SU-DHL-6 (cell line): Measurements from ENCODE around the gene EIF3C.
"Not testable (repeated sequence)": the region's sequence is repeated elsewhere in the genome, so short reads cannot be mapped to it uniquely, and the experiment has no call there.

Experiments used
- H2AFZ ChIP-seq: fragments of 200-600 bp; sonication (generic); 2 replicates; pipeline ENCODE4 v1.6.1; 2014; ENCODE audit warnings: low read depth, mild to moderate bottlenecking, moderate library complexity, mixed read lengths, antibody characterized with exemption, low read length; ENCODE audit not compliant: severe bottlenecking
- H3F3A ChIP-seq: fragments of 200-600 bp; shearing (Covaris generic); 2 replicates; pipeline ENCODE4 v1.6.0; 2016; ENCODE audit warnings: antibody characterized with exemption, mild to moderate bottlenecking; ENCODE audit not compliant: insufficient read depth
- H3K27ac ChIP-seq: fragments of 200-600 bp; sonication (generic); 2 replicates; pipeline ENCODE4 v1.5.1; 2016; ENCODE audit warnings: low read depth, mild to moderate bottlenecking, low read length, moderate library complexity, mixed read lengths
- H3K27me3 ChIP-seq: fragments of 200-600 bp; sonication (generic), shearing (Covaris generic); 2 replicates; pipeline ENCODE4 v1.6.0; 2014; ENCODE audit warnings: mild to moderate bottlenecking, low read length
- H3K36me3 ChIP-seq: fragments of 200-600 bp; sonication (generic); 2 replicates; pipeline ENCODE4 v1.6.1; 2014; ENCODE audit warnings: mild to moderate bottlenecking, low read length, mixed read lengths
- H3K4me2 ChIP-seq: fragments of 300-600, 200-600 bp; shearing (Covaris generic), sonication (generic); 2 replicates; pipeline ENCODE4 v1.6.0; 2014; ENCODE audit warnings: low read length, low read depth, mild to moderate bottlenecking; ENCODE audit not compliant: poor library complexity, severe bottlenecking
- H3K4me3 ChIP-seq: fragments of 200-600 bp; sonication (generic); 2 replicates; pipeline ENCODE4 v1.5.1; 2014; ENCODE audit warnings: antibody characterized with exemption, low read length, mild to moderate bottlenecking, mixed read lengths; ENCODE audit not compliant: insufficient read depth, poor library complexity, severe bottlenecking
- H3K79me2 ChIP-seq: fragments of 200-600 bp; sonication (generic); 2 replicates; pipeline ENCODE4 v1.6.1; 2014; ENCODE audit warnings: mild to moderate bottlenecking, low read length, moderate library complexity; ENCODE audit not compliant: insufficient read depth
- H3K9ac ChIP-seq: fragments of 200-600 bp; sonication (generic); 2 replicates; pipeline ENCODE4 v1.7.0; 2014; ENCODE audit warnings: mild to moderate bottlenecking, low read length
- H3K9me2 ChIP-seq: fragments of 200-600 bp; sonication (generic); replicated peaks from 2 replicates; pipeline ENCODE4 v1.6.1; 2014; ENCODE audit warnings: low read length; ENCODE audit not compliant: insufficient read depth
- H3K9me3 ChIP-seq: fragments of 200-600 bp; sonication (generic); 2 replicates; pipeline ENCODE4 v1.6.1; 2014; ENCODE audit warnings: low read length, mixed read lengths; ENCODE audit not compliant: insufficient read depth
- H4K20me1 ChIP-seq: fragments of 200-600 bp; sonication (generic); 2 replicates; pipeline ENCODE4 v1.6.1; 2014; ENCODE audit warnings: low read depth, mild to moderate bottlenecking, antibody characterized with exemption, low read length, moderate library complexity, mixed read lengths

Gene EIF3C

DNA sequence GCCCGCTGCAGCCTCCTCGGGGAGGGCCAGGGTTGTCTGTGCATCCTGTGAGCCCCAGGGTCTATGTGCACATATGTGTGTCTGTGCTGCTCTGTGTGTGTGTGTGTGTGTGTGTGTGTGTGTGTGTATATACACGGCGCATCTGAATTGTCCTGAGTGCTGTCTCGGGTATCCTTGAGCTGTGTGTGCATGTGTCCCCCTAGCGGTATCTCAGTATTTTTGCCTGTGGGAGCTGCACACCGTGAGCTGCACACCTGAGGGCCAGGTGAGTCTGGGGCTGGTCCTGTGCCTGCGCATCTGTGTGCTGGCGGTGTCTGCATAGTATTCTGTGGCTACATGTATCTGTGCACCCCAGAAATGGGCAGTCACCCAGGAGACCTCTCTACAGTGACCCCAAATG is 28.5 kb downstream of the EIF3C start:
- H2AFZ ChIP-seq, H3K79me2 ChIP-seq, H3K4me2 ChIP-seq, H3K9ac ChIP-seq, H3F3A ChIP-seq, H3K36me3 ChIP-seq, H3K9me3 ChIP-seq, H3K27me3 ChIP-seq, H4K20me1 ChIP-seq, H3K9me2 ChIP-seq, H3K4me3 ChIP-seq, H3K27ac ChIP-seq: not testable (repeated sequence)

GRCh38 chr16:28740631-28741030 is 29.4 kb downstream of the EIF3C start:
- not testable (repeated sequence) for H3K9me2 ChIP-seq, H3K27me3 ChIP-seq, H2AFZ ChIP-seq, H3K4me2 ChIP-seq, H3K4me3 ChIP-seq, H3K27ac ChIP-seq, H3K79me2 ChIP-seq, H3F3A ChIP-seq, H3K9ac ChIP-seq, H3K36me3 ChIP-seq, H3K9me3 ChIP-seq, H4K20me1 ChIP-seq

DNA sequence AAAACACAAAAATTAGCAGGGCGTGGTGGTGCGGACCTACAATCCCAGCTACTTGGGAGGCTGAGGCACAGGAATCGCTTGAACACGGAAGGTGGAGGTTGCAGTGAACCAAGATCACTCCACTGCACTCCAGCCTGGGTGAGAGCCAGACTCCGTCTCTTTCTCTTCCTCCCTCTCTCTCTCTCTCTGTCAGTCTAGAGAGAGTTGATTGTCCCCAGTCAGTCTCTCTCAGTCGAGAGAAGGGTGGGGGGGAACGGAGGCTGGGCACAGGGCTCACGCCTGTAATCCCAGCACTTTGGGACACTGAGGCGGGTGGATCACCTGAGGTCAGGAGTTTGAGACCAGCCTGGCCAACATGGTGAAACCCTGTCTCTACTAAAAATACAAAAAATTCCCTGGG is 30.0 kb downstream of the EIF3C start:
- not testable (repeated sequence) for H3K4me2 ChIP-seq, H3K9me2 ChIP-seq, H3K27me3 ChIP-seq, H3F3A ChIP-seq, H3K4me3 ChIP-seq, H3K27ac ChIP-seq, H3K9ac ChIP-seq, H4K20me1 ChIP-seq, H3K36me3 ChIP-seq, H3K79me2 ChIP-seq, H3K9me3 ChIP-seq, H2AFZ ChIP-seq

- H3K36me3 ChIP-seq, H3K4me2 ChIP-seq, H4K20me1 ChIP-seq, H3K4me3 ChIP-seq, H3K9ac ChIP-seq, H3K9me3 ChIP-seq, H3K27ac ChIP-seq, H3K9me2 ChIP-seq, H3K79me2 ChIP-seq, H3K27me3 ChIP-seq, H2AFZ ChIP-seq, H3F3A ChIP-seq: not testable (repeated sequence)
These were observed 35.5 kb downstream of the EIF3C start for GRCh38 chr16:28746618-28747350.

DNA sequence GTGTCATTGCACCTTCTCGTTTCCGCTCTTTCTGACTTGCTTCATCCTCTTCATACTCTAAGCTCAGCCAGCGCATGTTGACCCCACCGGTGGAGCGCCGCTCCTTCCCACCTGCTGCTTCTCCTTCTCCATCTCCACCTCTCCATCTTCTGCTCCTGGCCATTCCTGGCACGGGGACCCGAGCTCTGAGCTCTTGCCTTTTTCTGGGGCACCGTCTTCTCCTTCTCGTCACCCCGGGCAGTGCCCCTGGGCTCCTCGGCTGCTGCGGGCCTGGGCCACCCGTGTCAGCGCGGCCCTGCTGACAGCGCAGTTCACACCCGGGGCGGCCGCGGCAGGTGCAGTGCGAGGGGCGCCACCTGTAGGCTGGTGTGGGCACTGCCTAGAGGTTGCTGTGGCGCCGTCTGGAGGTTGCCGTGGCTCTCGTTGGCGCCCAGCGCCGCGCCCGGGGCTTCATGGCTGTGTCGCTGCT is 38.8 kb downstream of the EIF3C start:
- not testable (repeated sequence) for H4K20me1 ChIP-seq, H3K36me3 ChIP-seq, H3K4me3 ChIP-seq, H3F3A ChIP-seq, H3K9ac ChIP-seq, H3K9me2 ChIP-seq, H3K9me3 ChIP-seq, H3K27me3 ChIP-seq, H3K27ac ChIP-seq, H3K4me2 ChIP-seq, H2AFZ ChIP-seq, H3K79me2 ChIP-seq

- not testable (repeated sequence) for H2AFZ ChIP-seq, H3K36me3 ChIP-seq, H3K27ac ChIP-seq, H3K9ac ChIP-seq, H3K9me2 ChIP-seq, H3K27me3 ChIP-seq, H3F3A ChIP-seq, H3K4me3 ChIP-seq, H3K4me2 ChIP-seq, H3K9me3 ChIP-seq, H4K20me1 ChIP-seq, H3K79me2 ChIP-seq
These were observed 39.3 kb downstream of the EIF3C start for GRCh38 chr16:28750469-28751067.

- not testable (repeated sequence) for H3K9me2 ChIP-seq, H3K27me3 ChIP-seq, H3K27ac ChIP-seq, H4K20me1 ChIP-seq, H3K36me3 ChIP-seq, H3K4me2 ChIP-seq, H3K4me3 ChIP-seq, H3K9ac ChIP-seq, H3K79me2 ChIP-seq, H2AFZ ChIP-seq, H3K9me3 ChIP-seq, H3F3A ChIP-seq
These were observed 40.2 kb downstream of the EIF3C start, which contains the start of gene NPIPB9 for GRCh38 chr16:28751487-28751886. Gene NPIPB9 (plus strand): TSS chr16:28751787.

DNA sequence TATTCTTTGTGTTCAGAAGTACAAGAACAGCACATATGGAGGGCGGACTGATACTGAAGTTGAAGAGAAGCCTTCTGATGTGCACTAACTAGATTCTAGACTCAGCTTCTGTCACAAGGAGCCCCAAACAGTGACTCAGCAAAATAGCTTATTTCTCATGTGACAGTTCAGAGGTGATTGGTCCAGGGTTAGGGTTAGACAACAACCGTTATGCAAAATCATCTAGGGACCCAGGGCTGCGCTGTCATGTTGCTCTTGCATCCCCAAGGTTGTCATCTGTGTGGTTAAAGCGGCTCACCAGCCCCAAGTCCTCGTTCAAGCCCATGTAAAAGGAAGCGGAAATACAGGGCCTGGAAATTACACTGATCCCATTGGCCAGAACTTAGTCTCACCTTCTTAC is 70.4 kb downstream of the EIF3C start:
- not testable (repeated sequence) for H2AFZ ChIP-seq, H3F3A ChIP-seq, H3K9me2 ChIP-seq, H3K79me2 ChIP-seq, H3K36me3 ChIP-seq, H4K20me1 ChIP-seq, H3K27me3 ChIP-seq, H3K27ac ChIP-seq, H3K9me3 ChIP-seq, H3K4me2 ChIP-seq, H3K4me3 ChIP-seq, H3K9ac ChIP-seq
